Stomach (tissue), 9 donors: Measurements from ENCODE around the gene PCDHA2. TPM values are rescaled to one million over a fixed set of nuclear protein-coding genes. Genes with fewer than 3 reads are reported as not detected.
"Not testable (repeated sequence)": the region's sequence is repeated elsewhere in the genome, so short reads cannot be mapped to it uniquely, and the experiment has no call there.

ENCODE experiments used
- DNase-seq, 2 donors: peaks; one replicate each; pipeline versions ENCODE4 v3.0.0 to v3.0.0-alpha.2; 2013 to 2019
- H3K27ac ChIP-seq, 5 donors: fragments of 200-600 bp in 4 of 5; sonication (generic) in 4 of 5; one replicate each; pipeline ENCODE4 v1.5.1; 2013 to 2019; ENCODE audit warnings: mild to moderate bottlenecking in 1 of 5, moderate library complexity in 1 of 5
- H3K27me3 ChIP-seq, 3 donors: fragments of 200-600 bp; sonication (generic); one replicate each; pipeline ENCODE4 v1.5.1; 2017 to 2019; ENCODE audit warnings: mixed run types in 1 of 3
- H3K36me3 ChIP-seq, 4 donors: fragments of 200-600 bp; sonication (generic); 1 replicate in 3 of 4; 2 replicates in 1 of 4; pipeline ENCODE4 v1.5.1; 2016 to 2019
- H3K4me1 ChIP-seq, 4 donors: fragments of 200-600 bp; sonication (generic); one replicate each; pipeline ENCODE4 v1.5.1; 2016 to 2019
- H3K4me3 ChIP-seq, 4 donors: fragments of 200-600 bp; sonication (generic) in 3 of 4; one replicate each; pipeline ENCODE4 v1.5.1; 2016 to 2019; ENCODE audit warnings: mild to moderate bottlenecking in 1 of 4
- H3K9me3 ChIP-seq, 4 donors: fragments of 200-600 bp; sonication (generic); one replicate each; pipeline ENCODE4 v1.5.1; 2016 to 2019
- CTCF ChIP-seq, 7 experiments: fragments of 450-650 bp in 4 of 7; fragments of 200-600 bp in 3 of 7; sonication (generic) in 3 of 7; IDR thresholded peaks; one replicate each; pipeline ENCODE4 v1.5.1; 2016 to 2019; ENCODE audit warnings: antibody characterized with exemption in 7 of 7, control low read depth in 2 of 7, mild to moderate bottlenecking in 1 of 7
- EP300 ChIP-seq: sonication (generic); formaldehyde crosslinking; IDR thresholded peaks from one replicate; pipeline ENCODE4 v1.6.1; 2017; ENCODE audit warnings: antibody characterized with exemption
- POLR2A ChIP-seq, 4 donors: fragments of 450-650 bp; IDR thresholded peaks; one replicate each; pipeline ENCODE4 v1.6.1; 2016; ENCODE audit warnings: antibody characterized with exemption in 4 of 4, control low read depth in 2 of 4, mild to moderate bottlenecking in 1 of 4, moderate library complexity in 1 of 4
- POLR2AphosphoS5 ChIP-seq, 3 donors: sonication (generic); formaldehyde crosslinking; IDR thresholded peaks; one replicate each; pipeline ENCODE4 v1.6.1; 2016; ENCODE audit warnings: antibody characterized with exemption in 3 of 3
- WGBS, 5 donors: extraction: QIAGEN DNeasy Blood & Tissue Kit in 3 of 5; methylation state at CpG; one replicate each; pipeline versions ENCODE4 v1.1.5 to v1.1.7; 2013 to 2018; 5-methylcytosine and 5-hydroxymethylcytosine counted together
- intact Hi-C: fragments of 100-400 bp; cut with DNase I; formaldehyde crosslinking; loops from one replicate; pipeline ENCODE4 v1.15.1; 2023; ENCODE audit warnings: low total_unique reads
- polyA plus RNA-seq, 3 donors: library from polyadenylated mRNA; stranded (reverse); fragments of 200-250 nt; gene quantifications; one replicate each; pipeline ENCODE4 v1.2.3, GENCODE V29; 2013
- total RNA-seq, 5 donors: library from RNA; depleted of rRNA; stranded (reverse); fragments of >200 nt; gene quantifications; one replicate each; pipeline versions ENCODE4 v1.1.0 to v1.2.3, GENCODE V29; 2014 to 2016
- donor health status: healthy with polysubstance abuse.
- donor health status: Bipolar disorder and iron deficiency.
- donor health status: healthy.

PCDHA2 gene
- total and polyA plus RNA-seq, 8 donors = 0.55 to 1.7 TPM; not detected in 6

- no peak for TF ChIP-seq POLR2A (IDR thresholded peaks at IDR 0.05)
- no peak for TF ChIP-seq POLR2AphosphoS5 (IDR thresholded peaks at IDR 0.05)
- Histone ChIP-seq H3K27ac (no peak overlapping the region), H3K27me3 (peaks cover 0 to 5% (median 0%) of the 10 kb centered on the region in 3 donors), H3K4me1 (no peaks in the 10 kb centered on the region), H3K4me3 (no peak overlapping the region), H3K9me3 (peaks cover 9 to 91% (median 88%) of the 10 kb centered on the region in 4 donors), H3K36me3 (no peaks in the 10 kb centered on the region)
- intact Hi-C loops = no loop called here
- WGBS, 5 donors = 79 to 88% (median 83%) methylated on average over 1 of the region's 1 CpG
- no peak for DNase-seq
Measured at GRCh38 chr5:140780512-140780911, 14.1 kb upstream of the PCDHA2 start.

GRCh38 chr5:140785905-140786686 is 8.6 kb upstream of the PCDHA2 start, which contains the start of gene PCDHA1:
Gene PCDHA1, plus strand, starts transcription at chr5:140786140.
- H3K9me3 ChIP-seq = peaks cover 23 to 89% (median 83%) of the 10 kb centered on the region in 4 donors
- H3K27me3 ChIP-seq = peaks cover 0 to 42% (median 0%) of the 10 kb centered on the region in 3 donors
- 20 to 44% (median 21%) methylated on average over 20 to 29 of the region's 29 CpGs for WGBS, 5 donors

GRCh38 chr5:140787422-140787821 is 7.2 kb upstream of the PCDHA2 start:
- H3K27ac ChIP-seq, H3K4me3 ChIP-seq, H3K36me3 ChIP-seq, DNase-seq, intact Hi-C loops, H3K4me1 ChIP-seq: not testable (repeated sequence)
- 44 to 64% (median 51%) methylated on average over 16 to 44 of the region's 44 CpGs for WGBS, 5 donors
- Histone ChIP-seq H3K27me3 (peaks cover 0 to 42% (median 3%) of the 10 kb centered on the region in 3 donors), H3K9me3 (peaks cover 23 to 89% (median 82%) of the 10 kb centered on the region in 4 donors)

More at GRCh38 chr5:140785905-140786686, 8.6 kb upstream of the PCDHA2 start, which contains the start of gene PCDHA1:
- H3K36me3 ChIP-seq = no peaks in the 10 kb centered on the region
- H3K27ac ChIP-seq = no peak within 1 kb of the TSS
- no peaks in the 10 kb centered on the region for H3K4me1 ChIP-seq
- H3K4me3 ChIP-seq = no peak within 1 kb of the TSS
- intact Hi-C loops = no loop called here
- TF ChIP-seq CTCF (IDR thresholded peaks at IDR 0.05) = no peak
- TF ChIP-seq POLR2A (IDR thresholded peaks at IDR 0.05) = no peak
- no peak for TF ChIP-seq EP300
- TF ChIP-seq POLR2AphosphoS5 (IDR thresholded peaks at IDR 0.05) = no peak
- DNase-seq = no peak

GRCh38 chr5:140787849-140788504 is 6.7 kb upstream of the PCDHA2 start:
- H3K36me3 ChIP-seq, intact Hi-C loops, DNase-seq, H3K4me3 ChIP-seq, H3K27ac ChIP-seq, H3K4me1 ChIP-seq: not testable (repeated sequence)
- Histone ChIP-seq H3K9me3 (peaks cover 23 to 89% (median 82%) of the 10 kb centered on the region in 4 donors), H3K27me3 (peaks cover 0 to 38% (median 3%) of the 10 kb centered on the region in 3 donors)
- 41 to 50% (median 46%) methylated on average over 17 to 70 of the region's 70 CpGs for WGBS, 5 donors

- TF ChIP-seq EP300 (no peak), POLR2A (IDR thresholded peaks at IDR 0.05) (no peak), POLR2AphosphoS5 (IDR thresholded peaks at IDR 0.05) (no peak), CTCF (IDR thresholded peaks at IDR 0.05) (no peak)
- intact Hi-C loops = no loop called here
Measured at GRCh38 chr5:140791089-140791488, 3.6 kb upstream of the PCDHA2 start.

More at GRCh38 chr5:140791089-140791488, 3.6 kb upstream of the PCDHA2 start:
- DNase-seq = no peak
- Histone ChIP-seq H3K27me3 (peaks cover 0 to 56% (median 11%) of the 10 kb centered on the region in 3 donors), H3K27ac (no peak overlapping the region), H3K36me3 (no peaks in the 10 kb centered on the region), H3K9me3 (peaks cover 24 to 94% (median 86%) of the 10 kb centered on the region in 4 donors), H3K4me3 (no peak overlapping the region), H3K4me1 (no peaks in the 10 kb centered on the region)
- WGBS, 5 donors = 22 to 71% (median 27%) methylated on average over 2 of the region's 2 CpGs
